HG03378 (cell line): Measurements from ENCODE around the gene C9orf72.

ENCODE experiments used
- ATAC-seq: cut with Tn5 transposase; IDR thresholded peaks from one replicate; pipeline ENCODE4 v1.9.1; 2021; ENCODE audit warnings: mild to moderate bottlenecking, moderate library complexity; ENCODE audit not compliant: unreplicated experiment

Gene C9orf72

GRCh38 chr9:27582794-27583193, 9.5 kb upstream of the C9orf72 start:
- ATAC-seq = no peak

GRCh38 chr9:27581826-27582225, 8.5 kb upstream of the C9orf72 start:
- no peak for ATAC-seq

- ATAC-seq = peak; percentile 90
These were observed 631 bp upstream of the C9orf72 start for GRCh38 chr9:27573634-27574590.

- ATAC-seq = peak; percentile 55
These were observed 739 bp downstream of the C9orf72 start for GRCh38 chr9:27572566-27572917.

- ATAC-seq = no peak
These were observed 1.2 kb downstream of the C9orf72 start for GRCh38 chr9:27572061-27572460.

- no peak for ATAC-seq
These were observed 2.3 kb downstream of the C9orf72 start for GRCh38 chr9:27571011-27571410.

- no peak for ATAC-seq
These were observed 3.9 kb downstream of the C9orf72 start for GRCh38 chr9:27569406-27569805.

GRCh38 chr9:27566118-27566517, 7.2 kb downstream of the C9orf72 start:
- ATAC-seq = no peak

- no peak for ATAC-seq
These were observed 7.6 kb downstream of the C9orf72 start for GRCh38 chr9:27565696-27566095.

GRCh38 chr9:27564670-27565069, 8.6 kb downstream of the C9orf72 start:
- ATAC-seq = no peak

GRCh38 chr9:27563738-27564430, 9.4 kb downstream of the C9orf72 start:
- ATAC-seq = no peak

GRCh38 chr9:27561685-27562084, 11.6 kb downstream of the C9orf72 start:
- peak; percentile 66 for ATAC-seq

- no peak for ATAC-seq
These were observed 12.8 kb downstream of the C9orf72 start for GRCh38 chr9:27560457-27560856.

- no peak for ATAC-seq
These were observed 15.0 kb downstream of the C9orf72 start for GRCh38 chr9:27558307-27558706.

GRCh38 chr9:27556470-27556869, 16.8 kb downstream of the C9orf72 start:
- ATAC-seq = no peak

- ATAC-seq = no peak
These were observed 18.6 kb downstream of the C9orf72 start for GRCh38 chr9:27554712-27555111.

- ATAC-seq = no peak
These were observed 24.0 kb downstream of the C9orf72 start for GRCh38 chr9:27549196-27549755.

- peak; percentile 46 for ATAC-seq
These were observed 25.1 kb downstream of the C9orf72 start for GRCh38 chr9:27548055-27548741.

- no peak for ATAC-seq
These were observed 27.8 kb downstream of the C9orf72 start for GRCh38 chr9:27545471-27545870.

- ATAC-seq = no peak
These were observed 30.8 kb downstream of the C9orf72 start for GRCh38 chr9:27542508-27542907.

- ATAC-seq = no peak
These were observed 31.5 kb downstream of the C9orf72 start for GRCh38 chr9:27541740-27542139.
